GM18502 (cell line): Measurements from ENCODE around the gene GOLGA6B.
"Not testable (repeated sequence)": the region's sequence is repeated elsewhere in the genome, so short reads cannot be mapped to it uniquely, and the experiment has no call there.

ENCODE experiments used
- ATAC-seq: cut with Tn5 transposase; IDR thresholded peaks from one replicate; pipeline ENCODE4 v1.9.1; 2021; ENCODE audit warnings: mild to moderate bottlenecking; ENCODE audit not compliant: unreplicated experiment, poor library complexity

GOLGA6B gene, protein sequence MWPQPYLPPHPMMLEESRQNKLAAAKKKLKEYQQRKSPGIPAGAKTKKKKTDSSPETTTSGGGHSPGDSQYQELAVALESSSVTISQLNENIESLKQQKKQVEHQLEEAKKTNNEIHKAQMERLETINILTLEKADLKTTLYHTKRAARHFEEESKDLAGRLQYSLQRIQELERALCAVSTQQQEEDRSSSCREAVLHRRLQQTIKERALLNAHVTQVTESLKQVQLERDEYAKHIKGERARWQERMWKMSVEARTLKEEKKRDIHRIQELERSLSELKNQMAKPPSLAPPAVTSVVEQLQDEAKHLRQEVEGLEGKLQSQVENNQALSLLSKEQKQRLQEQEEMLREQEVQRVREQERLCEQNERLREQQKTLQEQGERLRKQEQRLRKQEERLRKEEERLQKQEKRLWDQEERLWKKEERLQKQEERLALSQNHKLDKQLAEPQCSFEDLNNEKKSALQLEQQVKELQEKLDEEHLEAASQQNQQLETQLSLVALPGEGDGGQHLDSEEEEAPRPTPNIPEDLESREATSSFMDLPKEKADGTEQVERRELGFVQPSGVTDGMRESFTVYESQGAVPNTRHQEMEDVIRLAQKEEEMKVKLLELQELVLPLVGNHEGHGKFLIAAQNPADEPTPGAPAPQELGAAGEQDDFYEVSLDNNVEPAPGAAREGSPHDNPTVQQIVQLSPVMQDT

DNA sequence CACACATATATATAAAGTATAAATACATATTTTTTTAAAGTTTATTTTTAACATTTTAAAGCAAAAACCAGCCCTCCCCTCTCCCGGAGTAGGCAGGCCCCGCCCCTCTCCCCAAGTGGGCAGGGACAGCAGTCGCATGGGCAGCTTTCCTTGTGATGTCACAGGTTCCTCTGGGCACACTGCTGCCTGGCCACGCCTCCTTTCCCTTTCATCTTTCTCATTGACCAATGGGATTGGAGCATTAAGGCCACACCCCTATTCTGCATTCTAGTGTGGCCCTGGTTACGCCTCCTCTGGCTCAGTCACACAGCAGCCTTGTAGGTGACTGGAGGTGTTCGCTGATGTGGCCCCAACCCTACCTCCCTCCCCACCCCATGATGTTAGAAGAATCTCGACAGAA is at the start of gene GOLGA6B:
Gene GOLGA6B (plus strand): TSS at position 301 of the 400 bp plus-strand sequence. CDS start 41 bp downstream, at position 342.
- not testable (repeated sequence) for ATAC-seq

DNA sequence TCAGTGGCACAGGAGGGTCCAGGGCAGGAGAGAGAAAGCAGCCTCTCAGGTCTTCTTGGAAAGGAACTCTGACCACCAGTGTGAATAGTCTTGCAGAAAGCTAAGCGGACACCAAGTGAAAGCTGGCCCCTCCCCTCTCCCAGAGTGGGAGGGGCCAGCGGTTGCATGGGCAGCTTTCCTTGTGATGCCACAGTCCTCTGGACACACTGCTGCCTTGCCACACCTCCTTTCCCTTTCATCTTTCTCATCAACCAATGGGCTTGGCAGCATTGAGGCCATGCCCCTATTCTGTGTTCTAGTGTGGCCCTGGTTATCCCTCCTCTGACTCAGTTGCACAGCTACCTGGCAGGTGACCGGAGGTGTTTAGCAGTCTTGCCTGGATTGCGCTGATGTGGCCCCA is 49.7 kb upstream of the GOLGA6B start:
- no peak for ATAC-seq

DNA sequence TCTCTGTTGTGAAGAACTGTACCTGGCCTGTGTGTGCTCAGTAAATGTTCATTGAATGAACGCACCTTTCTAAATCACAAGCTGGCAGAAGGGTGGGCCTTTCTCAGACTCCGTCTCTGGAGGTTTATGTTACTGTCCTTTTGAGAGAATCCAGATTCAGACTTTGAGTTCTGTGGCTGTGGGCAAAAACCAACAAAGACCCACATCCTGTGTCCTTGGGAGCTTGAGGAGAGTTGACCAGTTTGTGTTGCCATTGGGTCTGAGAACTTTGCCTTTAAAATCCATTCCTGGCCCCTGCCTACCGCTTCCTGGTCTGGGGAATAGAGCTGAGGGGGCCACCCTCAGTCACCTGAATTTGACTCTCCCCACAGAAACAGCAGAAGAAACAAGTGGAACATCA is 46.4 kb upstream of the GOLGA6B start:
- not testable (repeated sequence) for ATAC-seq

DNA sequence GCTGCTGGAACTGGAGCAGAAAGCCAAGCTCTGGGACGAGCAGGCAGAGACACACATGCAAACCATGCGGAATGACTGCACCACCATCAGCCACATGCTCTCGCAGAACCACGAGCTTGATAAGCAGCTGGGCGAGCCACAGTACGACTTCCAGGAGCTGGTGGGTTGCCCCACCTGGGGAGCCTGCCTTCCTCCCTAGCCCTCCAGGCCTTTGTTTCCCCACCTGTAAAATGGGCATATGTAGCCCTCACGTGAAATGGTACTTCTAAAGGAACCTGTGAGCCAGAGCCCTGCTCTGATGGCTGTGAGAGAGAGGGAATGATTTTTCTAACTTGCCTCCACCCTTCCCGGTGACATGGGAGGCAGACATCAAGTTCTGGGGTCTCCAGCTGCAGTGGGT is 44.6 kb upstream of the GOLGA6B start:
- ATAC-seq, result no peak

DNA sequence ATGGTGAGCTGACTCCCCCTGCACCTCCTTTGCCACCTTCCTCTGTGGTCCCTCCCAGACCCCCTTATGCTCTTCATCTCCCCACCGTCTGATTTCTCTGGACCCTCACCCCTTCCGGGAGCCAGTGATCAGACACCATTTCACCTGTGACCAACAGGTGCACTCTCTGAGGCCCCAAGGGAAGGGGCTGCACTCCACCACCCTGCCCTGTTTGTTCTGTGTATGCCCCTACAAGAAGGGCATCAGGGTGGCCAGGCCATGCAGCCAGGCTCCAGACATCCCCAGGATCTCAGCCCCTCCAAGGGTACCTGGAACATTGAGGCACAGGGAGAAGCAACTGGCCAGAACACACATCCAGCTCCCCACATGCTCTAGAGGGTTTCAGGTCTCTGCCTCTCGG is 42.2 kb upstream of the GOLGA6B start:
- not testable (repeated sequence) for ATAC-seq

DNA sequence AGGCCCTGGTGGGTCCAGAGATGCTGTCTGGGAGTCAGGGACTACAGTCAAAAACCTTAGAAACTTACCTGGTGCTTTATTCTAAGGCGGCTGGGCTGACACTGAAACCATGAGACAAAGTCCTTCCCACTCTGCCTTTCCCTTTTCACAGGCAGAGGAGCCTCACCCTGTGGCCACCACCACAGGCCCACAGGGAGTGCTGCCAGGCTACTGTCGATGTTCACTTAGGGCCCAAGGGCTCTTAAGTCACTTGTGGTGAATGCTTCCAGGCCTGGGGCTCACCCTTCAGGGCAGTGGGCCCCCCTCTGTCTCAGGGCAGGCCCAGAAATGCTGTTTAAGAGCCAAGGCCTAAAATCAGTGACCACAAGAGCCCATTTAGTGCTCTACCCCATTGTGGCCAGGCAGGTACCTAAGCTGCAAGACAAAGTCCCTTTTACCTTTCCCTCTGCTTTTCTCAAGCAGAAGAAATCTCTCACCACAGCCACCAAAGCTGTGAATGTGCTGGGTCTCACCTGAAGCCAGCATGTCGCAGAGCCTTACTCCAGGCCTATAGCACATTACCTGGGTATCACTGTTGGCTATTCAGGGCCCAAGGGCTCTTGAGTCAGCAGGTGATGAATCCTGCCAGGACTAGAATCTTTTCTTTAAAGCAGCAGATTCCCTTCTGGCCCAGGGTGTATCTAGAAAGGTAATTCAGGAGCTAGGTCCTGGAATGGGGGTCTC is 39.5 kb upstream of the GOLGA6B start:
- ATAC-seq, result no peak

DNA sequence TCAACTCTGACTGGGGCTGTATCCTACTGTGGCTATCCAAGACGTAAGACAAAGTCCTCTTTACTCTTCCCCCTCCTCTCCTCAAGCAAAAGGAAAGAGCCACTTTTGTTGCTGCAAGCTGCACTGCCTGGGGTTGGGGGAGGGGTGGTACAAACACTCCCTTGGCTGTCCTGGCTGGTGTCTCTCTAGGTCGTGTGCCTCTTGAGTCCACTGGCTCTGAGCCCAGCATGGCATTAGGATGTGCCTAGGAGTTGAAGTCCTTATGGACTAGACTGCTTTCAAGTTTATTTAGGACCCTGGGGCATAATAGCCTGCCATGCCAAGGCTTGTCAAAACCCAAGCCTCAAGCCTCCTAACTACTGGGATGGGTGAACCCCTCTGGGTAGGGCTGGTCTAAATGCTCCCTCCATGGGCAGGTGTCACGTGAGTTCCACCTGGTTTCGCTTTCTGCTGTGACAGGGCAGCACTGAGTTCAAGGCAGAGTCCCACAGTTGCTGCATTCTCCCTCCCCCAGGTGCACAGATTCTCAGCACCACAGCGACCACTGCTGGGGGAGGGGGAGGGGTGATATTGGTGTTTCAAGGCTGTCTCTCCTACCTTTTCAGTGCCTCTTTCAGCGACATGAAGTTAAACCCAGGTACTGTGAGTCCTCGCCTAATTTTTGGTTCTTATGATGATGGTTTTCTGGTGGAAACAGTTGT is 38.8 kb upstream of the GOLGA6B start:
- ATAC-seq, result not testable (repeated sequence)

DNA sequence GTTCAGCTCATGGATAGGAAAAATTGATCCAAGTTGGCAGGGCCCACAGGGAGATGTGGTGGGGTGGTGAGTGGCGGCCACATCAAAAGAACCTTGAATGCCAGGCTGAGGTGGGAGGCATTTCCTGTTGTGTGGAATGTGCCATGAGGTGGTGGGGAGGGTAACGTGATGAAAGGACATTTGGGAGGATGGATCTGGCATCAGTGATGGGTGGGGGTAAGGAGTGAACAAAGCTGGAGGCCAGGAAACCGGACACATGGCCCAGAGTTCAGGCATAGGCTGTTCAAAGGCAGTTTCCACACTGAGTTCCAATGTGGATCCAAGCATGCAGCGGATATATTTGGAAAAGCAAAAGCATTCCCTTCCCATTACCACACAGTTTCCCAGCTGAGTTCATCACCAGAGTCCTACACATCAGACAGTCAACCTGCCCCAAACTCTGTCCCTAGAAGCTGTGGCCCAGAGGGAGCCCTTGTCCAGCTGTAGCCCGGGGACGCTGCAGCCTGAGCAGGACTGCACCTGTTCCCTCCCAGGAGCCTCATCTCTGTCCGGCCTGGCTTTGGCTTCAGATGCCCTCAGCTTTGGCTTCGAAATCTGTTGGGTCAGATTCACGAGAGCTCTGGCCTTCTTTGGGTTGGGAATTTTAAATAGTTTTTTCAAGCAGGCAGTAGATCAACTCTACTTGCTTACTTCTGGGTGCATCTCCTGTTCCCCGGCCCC is 37.8 kb upstream of the GOLGA6B start:
- ATAC-seq, result no peak

DNA sequence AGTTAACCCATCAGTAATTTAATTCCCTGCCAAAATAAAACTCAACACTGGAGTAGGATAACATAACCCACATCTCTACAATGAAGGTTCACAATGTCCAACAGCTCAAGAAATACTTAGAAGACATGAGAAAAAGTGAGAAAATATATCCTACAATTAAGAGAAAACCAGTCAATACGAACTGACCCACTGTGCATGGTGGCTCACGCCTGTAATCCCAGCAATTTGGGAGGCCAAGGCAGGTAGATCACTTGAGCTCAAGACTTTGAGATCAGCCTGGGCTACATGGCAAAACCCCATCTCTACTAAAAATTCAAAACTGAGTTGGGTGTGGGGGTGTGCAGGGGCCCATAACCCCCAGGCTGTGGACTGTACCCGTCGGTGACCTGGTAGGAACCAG is 30.6 kb upstream of the GOLGA6B start:
- not testable (repeated sequence) for ATAC-seq

DNA sequence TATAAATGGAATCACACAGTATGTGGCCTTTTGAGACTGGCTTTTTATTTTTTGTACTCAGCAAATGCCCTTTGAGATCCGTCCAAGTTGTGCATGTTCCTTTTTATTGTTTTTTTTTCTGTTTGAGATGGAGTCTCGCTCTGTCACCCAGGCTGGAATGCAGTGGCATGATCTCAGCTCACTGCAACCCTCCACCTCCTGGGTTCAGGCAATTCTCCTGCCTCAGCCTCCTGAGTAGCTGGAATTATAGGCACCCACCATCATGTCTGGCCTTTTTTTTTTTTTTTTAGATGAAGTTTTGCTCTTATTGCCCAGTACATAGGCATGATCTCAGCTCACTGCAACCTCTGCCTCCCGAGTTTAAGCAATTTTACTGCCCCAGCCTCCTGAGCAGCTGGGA is 28.3 kb upstream of the GOLGA6B start:
- ATAC-seq, result not testable (repeated sequence)

DNA sequence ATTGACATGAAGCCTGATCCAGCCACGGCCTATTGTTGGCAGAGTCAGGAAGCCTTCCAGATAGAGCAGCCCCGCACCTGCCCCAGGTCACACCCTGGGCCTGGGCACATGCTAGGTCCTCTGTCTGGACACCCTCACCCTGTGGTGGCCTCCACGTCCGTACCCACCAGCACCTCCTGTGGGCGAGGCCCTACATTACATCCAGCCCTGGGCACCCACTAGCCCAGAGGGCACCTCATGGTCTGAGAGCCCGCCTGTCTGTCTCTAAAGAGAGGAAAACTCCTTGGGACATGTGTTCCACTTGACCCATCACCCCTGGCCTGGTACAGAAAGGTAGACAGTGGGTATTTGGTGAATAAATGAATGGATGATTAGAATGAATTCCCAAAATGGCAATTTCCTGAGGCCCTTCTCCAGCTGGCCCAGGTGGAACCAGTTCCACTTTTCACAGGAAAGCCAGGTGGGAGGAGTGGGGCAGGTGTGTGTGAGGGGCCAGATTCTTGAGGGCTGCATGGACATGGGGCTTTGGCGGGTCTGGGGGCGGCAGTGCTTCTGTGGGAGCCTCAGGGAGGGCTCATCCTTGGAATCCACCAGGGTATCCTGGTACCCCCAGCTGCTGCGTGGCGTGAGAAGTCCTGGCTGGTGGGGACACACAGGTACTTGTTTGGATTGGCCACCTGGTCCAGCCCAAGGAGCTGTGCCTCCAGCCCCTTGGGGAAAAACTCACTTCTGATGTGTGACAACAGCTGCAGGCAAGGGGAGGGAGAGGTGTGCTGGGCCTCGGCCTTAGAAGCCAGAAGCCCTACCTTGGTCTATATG is 26.0 kb upstream of the GOLGA6B start:
- ATAC-seq, result not testable (repeated sequence)

DNA sequence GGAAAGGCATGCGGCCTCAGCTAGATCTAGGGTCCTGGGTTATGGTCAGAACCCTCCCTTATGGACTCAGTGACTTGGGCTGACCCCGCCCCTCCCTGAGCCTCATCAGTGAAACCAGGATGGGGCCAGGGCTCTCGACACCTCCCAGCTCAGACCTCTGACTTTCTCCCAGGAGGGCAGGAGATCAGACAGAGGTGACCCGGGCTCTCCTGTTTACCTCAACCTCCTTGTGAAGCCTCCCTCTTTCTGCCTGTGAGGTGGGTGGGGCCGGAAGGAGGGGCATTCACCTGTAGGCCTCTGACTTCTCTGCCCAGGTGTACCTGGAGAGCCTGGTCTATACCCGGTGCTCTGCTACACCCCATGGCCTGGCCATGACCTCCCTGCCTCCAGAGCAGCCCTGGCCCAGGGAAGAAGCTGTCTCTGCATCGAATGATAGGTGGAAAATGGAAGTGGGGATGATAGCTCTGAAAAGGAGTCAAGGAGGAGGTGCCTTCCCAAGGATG is 25.4 kb upstream of the GOLGA6B start:
- not testable (repeated sequence) for ATAC-seq

DNA sequence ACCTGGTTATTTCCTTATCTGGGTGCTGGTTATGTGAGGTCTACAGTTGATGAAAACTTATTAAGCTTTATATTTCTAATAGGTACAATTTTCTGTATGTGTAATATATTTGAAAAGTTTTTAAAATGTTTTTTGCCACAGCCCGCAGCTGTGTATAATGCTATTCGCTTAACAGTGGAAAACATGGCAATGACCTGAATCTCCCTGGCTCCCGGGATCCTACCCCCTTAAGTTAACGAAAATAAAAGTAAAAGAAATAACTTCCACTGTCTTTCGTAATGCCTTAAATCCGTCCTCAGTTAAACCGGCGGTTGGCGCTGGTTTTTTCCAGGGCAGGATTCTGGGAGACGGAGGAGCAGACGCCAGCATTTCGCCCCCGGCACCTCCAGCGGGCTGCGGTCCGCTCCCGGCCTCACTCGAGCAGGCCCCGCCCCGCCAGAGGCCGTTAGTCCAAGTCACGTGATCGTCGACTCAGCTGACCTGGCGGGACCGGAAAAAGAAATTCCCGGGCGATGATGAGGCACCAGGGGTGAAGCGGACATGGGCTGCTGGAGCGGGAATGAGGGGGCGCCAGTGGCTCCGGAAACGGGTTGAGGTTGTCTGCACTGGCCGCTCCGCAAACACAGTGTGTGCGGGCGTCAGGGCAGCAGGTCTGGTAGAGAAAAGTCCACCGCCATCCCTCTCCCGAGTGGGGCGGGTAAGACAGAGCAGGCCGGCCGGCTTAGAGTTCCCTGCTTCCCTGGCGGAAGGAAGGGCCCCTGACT is 17.8 kb upstream of the GOLGA6B start:
- peak; percentile 79 for ATAC-seq

DNA sequence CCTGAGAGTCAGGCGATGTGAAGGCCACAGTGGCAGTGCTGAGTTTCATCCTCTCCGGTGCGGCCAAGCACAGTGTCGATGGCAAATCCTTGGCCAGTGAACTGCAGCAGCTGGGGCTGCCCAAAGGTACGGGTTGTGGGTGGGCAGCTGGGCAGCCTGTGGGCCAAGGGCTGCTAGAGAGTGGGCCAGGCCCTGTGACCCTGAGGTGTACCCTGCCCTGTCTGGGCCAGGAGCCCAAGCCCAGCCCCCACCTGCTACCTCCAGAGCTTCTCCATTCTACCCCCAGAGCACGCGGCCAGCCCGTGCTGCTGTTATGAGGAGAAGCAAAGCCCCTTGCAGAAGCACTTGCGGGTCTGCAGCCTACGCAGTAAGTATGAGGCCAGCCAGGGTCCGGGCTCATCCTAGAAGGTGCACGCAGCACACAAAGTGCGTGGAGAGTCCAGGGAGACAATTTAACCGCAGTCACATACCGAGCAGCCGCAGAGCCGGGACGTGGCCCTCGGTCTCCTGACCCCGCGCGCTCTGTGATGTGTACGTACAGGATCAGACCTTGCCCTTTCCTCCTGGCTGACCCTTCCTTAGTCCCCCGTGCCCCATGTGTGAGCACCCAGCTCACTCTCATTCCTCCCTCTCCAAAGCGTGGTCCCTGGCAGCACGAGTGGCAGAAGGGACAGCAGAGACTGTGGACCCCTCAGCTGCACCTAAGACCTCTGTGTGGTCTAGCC is 14.6 kb upstream of the GOLGA6B start:
- ATAC-seq, result not testable (repeated sequence)

DNA sequence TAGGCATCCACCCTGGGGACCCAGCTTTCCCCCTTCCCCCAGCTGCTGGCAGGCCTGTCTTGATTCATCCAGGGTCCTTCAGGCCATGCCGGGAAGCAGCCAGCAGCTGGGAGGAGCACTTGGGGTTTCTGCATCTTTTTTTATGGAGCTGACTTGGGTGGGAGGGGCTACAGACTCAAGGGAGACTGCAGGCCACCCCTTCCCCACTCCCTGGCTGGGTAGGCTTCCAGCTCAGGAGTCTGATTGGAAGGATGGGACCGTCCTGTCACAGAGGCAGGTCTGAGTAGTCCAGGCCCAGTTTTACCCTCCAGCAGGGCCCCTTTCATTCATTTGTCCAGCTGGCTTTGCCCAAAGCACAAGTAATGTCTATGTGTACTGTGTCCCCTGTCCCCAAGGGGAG is 12.2 kb upstream of the GOLGA6B start:
- ATAC-seq, result not testable (repeated sequence)

DNA sequence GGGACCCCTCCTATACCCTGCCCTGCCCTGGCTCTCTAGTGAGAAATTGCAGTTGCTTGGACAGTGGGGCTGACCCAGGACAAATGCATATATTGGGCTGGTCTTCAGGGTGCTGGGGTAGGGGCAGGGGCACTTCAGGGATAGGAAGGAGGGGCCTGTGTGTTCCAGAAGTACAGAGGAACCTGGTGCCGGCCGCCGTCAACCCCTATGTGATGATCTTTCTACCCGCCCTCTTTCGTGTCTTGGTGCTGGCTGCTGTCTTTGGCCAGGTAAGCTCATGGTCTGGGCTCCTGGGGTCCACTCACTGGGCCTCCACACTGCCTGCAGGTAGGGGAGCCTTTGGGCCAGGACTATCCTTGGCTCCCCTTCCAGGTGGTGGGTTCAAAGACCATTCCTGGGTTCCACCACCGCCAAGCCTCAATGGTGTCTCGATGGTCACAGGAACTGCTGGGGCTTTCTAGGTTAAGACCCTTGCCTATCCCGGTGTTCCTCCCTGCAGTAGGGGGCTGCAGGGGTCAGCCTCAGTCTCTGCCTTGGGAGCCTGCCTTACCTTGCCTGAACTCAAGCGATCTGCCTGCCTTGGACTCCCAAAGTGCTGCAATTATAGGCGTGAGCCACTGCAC is 5.8 kb upstream of the GOLGA6B start:
- ATAC-seq, result not testable (repeated sequence)

DNA sequence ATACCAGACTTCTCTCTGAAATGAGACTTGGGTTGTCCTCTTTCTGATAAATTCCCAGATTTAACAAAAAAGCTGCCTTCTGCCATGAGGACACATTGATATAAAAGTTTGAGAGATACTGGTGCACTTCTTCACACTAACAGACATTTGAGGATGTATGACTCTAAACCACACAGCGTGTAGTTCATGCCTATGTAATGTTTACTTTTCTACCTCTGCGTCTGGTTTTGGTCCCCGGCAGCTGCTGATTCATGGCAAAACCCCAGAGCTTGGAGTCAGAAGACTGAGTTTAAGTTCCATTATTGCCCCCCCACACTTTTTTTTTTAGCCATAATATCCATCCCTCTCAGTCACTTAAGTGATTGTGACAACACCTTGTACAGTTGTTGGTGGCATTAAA is 1.5 kb downstream of the GOLGA6B start:
- not testable (repeated sequence) for ATAC-seq
